GM23248 (cell line): ENCODE data around the gene MBOAT1. TPM values are rescaled to one million over a fixed set of nuclear protein-coding genes. Genes with fewer than 3 reads are reported as not detected.

Source experiments
- DNase-seq: peaks from one replicate; pipeline ENCODE4 v3.0.0-alpha.2; 2015
- H2AFZ ChIP-seq: fragments of 200-600 bp; sonication (generic); 2 replicates; pipeline ENCODE4 v1.6.1; 2016; ENCODE audit warnings: antibody characterized with exemption
- H3F3A ChIP-seq: fragments of 200-600 bp; sonication (generic); 2 replicates; pipeline ENCODE4 v1.6.1; 2016; ENCODE audit warnings: mild to moderate bottlenecking, antibody characterized with exemption, mixed run types; ENCODE audit not compliant: insufficient read depth
- H3K27ac ChIP-seq: fragments of 200-600 bp; sonication (generic); 2 replicates; pipeline ENCODE4 v1.5.1; 2016; ENCODE audit warnings: mild to moderate bottlenecking
- H3K27me3 ChIP-seq: fragments of 200-600 bp; sonication (generic); replicated peaks from 2 replicates; pipeline ENCODE4 v1.6.1; 2016; ENCODE audit warnings: mild to moderate bottlenecking; ENCODE audit not compliant: insufficient read depth
- H3K36me3 ChIP-seq: fragments of 200-600 bp; sonication (generic); 2 replicates; pipeline ENCODE4 v1.6.1; 2016; ENCODE audit warnings: low read depth, mild to moderate bottlenecking
- H3K4me1 ChIP-seq: fragments of 200-600 bp; sonication (generic); 2 replicates; pipeline ENCODE4 v1.6.1; 2016; ENCODE audit warnings: mild to moderate bottlenecking; ENCODE audit not compliant: insufficient read depth
- H3K4me2 ChIP-seq: fragments of 200-600 bp; sonication (generic); one replicate; pipeline ENCODE4 v1.6.1; 2016; ENCODE audit warnings: mild to moderate bottlenecking; ENCODE audit not compliant: unreplicated experiment
- H3K4me3 ChIP-seq: fragments of 200-600 bp; sonication (generic); 2 replicates; pipeline ENCODE4 v1.5.1; 2016; ENCODE audit warnings: mild to moderate bottlenecking
- H3K79me2 ChIP-seq: fragments of 200-600 bp; sonication (generic); 2 replicates; pipeline ENCODE4 v1.6.1; 2016; ENCODE audit warnings: mild to moderate bottlenecking; ENCODE audit not compliant: insufficient read depth
- H3K9ac ChIP-seq: fragments of 200-600 bp; sonication (generic); 2 replicates; pipeline ENCODE4 v1.6.1; 2016; ENCODE audit warnings: mild to moderate bottlenecking
- H3K9me2 ChIP-seq: fragments of 200-600 bp; sonication (generic); 2 replicates; pipeline ENCODE4 v1.6.1; 2016; ENCODE audit warnings: mixed run types, mild to moderate bottlenecking, moderate library complexity; ENCODE audit not compliant: insufficient read depth
- H3K9me3 ChIP-seq: fragments of 200-600 bp; sonication (generic); one replicate; pipeline ENCODE4 v1.6.1; 2017; ENCODE audit warnings: low read depth
- H4K20me1 ChIP-seq: fragments of 200-600 bp; sonication (generic); 2 replicates; pipeline ENCODE4 v1.6.0; 2016; ENCODE audit not compliant: insufficient read depth
- EZH2 ChIP-seq: fragments of 200-600 bp; sonication (generic); IDR thresholded peaks from 2 replicates; pipeline ENCODE4 v1.6.1; 2018; ENCODE audit warnings: antibody characterized with exemption, mild to moderate bottlenecking; ENCODE audit not compliant: insufficient read depth, poor library complexity, severe bottlenecking
- EZH2phosphoT487 ChIP-seq: fragments of 200-600 bp; sonication (generic); IDR thresholded peaks from 2 replicates; pipeline ENCODE4 v1.6.1; 2018; ENCODE audit warnings: antibody characterized with exemption, moderate library complexity, mild to moderate bottlenecking, low read depth; ENCODE audit not compliant: insufficient read depth
- WGBS, 2 experiments: methylation state at CpG; one replicate each; pipeline ENCODE4 v1.1.6; 2015 to 2017; ENCODE audit warnings: low lambda C conversion rate in 2 of 2, low coverage in 1 of 2; ENCODE audit errors: missing lambda C conversion rate in 2 of 2; 5-methylcytosine and 5-hydroxymethylcytosine counted together
- in situ Hi-C: fragments of 300-500 bp; cut with MboI; formaldehyde crosslinking; loops from 2 replicates; pipeline ENCODE4 v1.15.0; 2020
- polyA plus RNA-seq: library from polyadenylated mRNA; unstranded; fragments of >200 nt; fragmentation: Nextera tagmentation; extraction: Ambion mirVana; gene quantifications from 2 replicates; pipeline ENCODE4 v1.2.1, GENCODE V29; 2016
- total RNA-seq: library from RNA; depleted of rRNA; stranded (reverse); fragments of >200 nt; shearing (Covaris generic); gene quantifications from 2 replicates; pipeline ENCODE4 v1.2.3, GENCODE V29; 2014

MBOAT1 gene
- total and polyA plus RNA-seq, 2 experiments from 2014 or later: 1.8 to 4.0 TPM

- no peaks in the 10 kb centered on the region for H3K4me1 ChIP-seq
- no peak overlapping the region for H3K9ac ChIP-seq
- H3F3A ChIP-seq: no peaks in the 10 kb centered on the region
- in situ Hi-C loops: no loop called here
- no peaks in the 10 kb centered on the region for H3K27me3 ChIP-seq
- no peaks in the 10 kb centered on the region for H4K20me1 ChIP-seq
- no peaks in the 10 kb centered on the region for H3K36me3 ChIP-seq
- H3K4me2 ChIP-seq: no peak overlapping the region
- H2AFZ ChIP-seq: no peak overlapping the region
- no peaks in the 10 kb centered on the region for H3K9me2 ChIP-seq
- no peaks in the 10 kb centered on the region for H3K9me3 ChIP-seq
- H3K79me2 ChIP-seq: no peaks in the 10 kb centered on the region
- no peak overlapping the region for H3K4me3 ChIP-seq
- no peak for DNase-seq
- 68 to 77% methylated on average over 12 of the region's 12 CpGs for WGBS, 2 experiments
- no peak overlapping the region for H3K27ac ChIP-seq
- no peak for TF ChIP-seq EZH2phosphoT487
- TF ChIP-seq EZH2: no peak
Observed at GRCh38 chr6:20069021-20069522, 143.2 kb downstream of the MBOAT1 start.

GRCh38 chr6:20068421-20068988, 143.8 kb downstream of the MBOAT1 start:
- H3K9ac ChIP-seq: no peak overlapping the region
- H4K20me1 ChIP-seq: no peaks in the 10 kb centered on the region
- H3K4me3 ChIP-seq: no peak overlapping the region
- no peaks in the 10 kb centered on the region for H3F3A ChIP-seq
- no peak overlapping the region for H3K4me2 ChIP-seq
- TF ChIP-seq EZH2 (no peak), EZH2phosphoT487 (no peak)
- H2AFZ ChIP-seq: no peak overlapping the region
- DNase-seq: no peak
- in situ Hi-C loops: no loop called here
- H3K9me2 ChIP-seq: no peaks in the 10 kb centered on the region
- H3K27me3 ChIP-seq: no peaks in the 10 kb centered on the region
- WGBS, 2 experiments: 66 to 69% methylated on average over 10 of the region's 10 CpGs
- no peaks in the 10 kb centered on the region for H3K4me1 ChIP-seq
- no peaks in the 10 kb centered on the region for H3K36me3 ChIP-seq
- H3K79me2 ChIP-seq: no peaks in the 10 kb centered on the region
- no peak overlapping the region for H3K27ac ChIP-seq
- H3K9me3 ChIP-seq: no peaks in the 10 kb centered on the region

- 37 to 41% methylated on average over 5 of the region's 5 CpGs for WGBS, 2 experiments
- Histone ChIP-seq H3K27me3 (no peaks in the 10 kb centered on the region), H2AFZ (no peak overlapping the region), H3K79me2 (no peaks in the 10 kb centered on the region), H3K36me3 (no peaks in the 10 kb centered on the region), H3K27ac (no peak overlapping the region), H3F3A (no peaks in the 10 kb centered on the region), H3K9ac (no peak overlapping the region), H4K20me1 (no peaks in the 10 kb centered on the region), H3K9me2 (no peaks in the 10 kb centered on the region), H3K4me1 (no peaks in the 10 kb centered on the region), H3K4me3 (no peak overlapping the region), H3K9me3 (no peaks in the 10 kb centered on the region), H3K4me2 (no peak overlapping the region)
- no peak for DNase-seq
- in situ Hi-C loops: no loop called here
- TF ChIP-seq EZH2phosphoT487: no peak
- TF ChIP-seq EZH2: no peak
Observed at GRCh38 chr6:20061952-20062351, 150.3 kb downstream of the MBOAT1 start.

- WGBS, 2 experiments: 68 to 82% methylated on average over 1 of the region's 1 CpG
- no peak overlapping the region for H3K9ac ChIP-seq
Observed at GRCh38 chr6:20060252-20060651, 152.0 kb downstream of the MBOAT1 start.

GRCh38 chr6:20058912-20059311, 153.4 kb downstream of the MBOAT1 start:
- no peak for DNase-seq
- Histone ChIP-seq H3K4me3 (no peak overlapping the region), H3F3A (no peaks in the 10 kb centered on the region), H2AFZ (no peak overlapping the region), H3K4me1 (no peaks in the 10 kb centered on the region), H3K9me2 (no peaks in the 10 kb centered on the region), H3K36me3 (no peaks in the 10 kb centered on the region), H3K27ac (no peak overlapping the region), H3K27me3 (no peaks in the 10 kb centered on the region), H3K9ac (no peak overlapping the region), H4K20me1 (no peaks in the 10 kb centered on the region), H3K4me2 (no peak overlapping the region), H3K79me2 (no peaks in the 10 kb centered on the region), H3K9me3 (no peaks in the 10 kb centered on the region)
- 58 to 73% methylated on average over 3 of the region's 3 CpGs for WGBS, 2 experiments
- no peak for TF ChIP-seq EZH2phosphoT487
- in situ Hi-C loops: no loop called here

More at GRCh38 chr6:20060252-20060651, 152.0 kb downstream of the MBOAT1 start:
- Histone ChIP-seq H3F3A (no peaks in the 10 kb centered on the region), H3K27me3 (no peaks in the 10 kb centered on the region), H3K36me3 (no peaks in the 10 kb centered on the region), H3K4me1 (no peaks in the 10 kb centered on the region), H3K4me3 (no peak overlapping the region), H3K4me2 (no peak overlapping the region), H3K27ac (no peak overlapping the region), H4K20me1 (no peaks in the 10 kb centered on the region), H3K9me2 (no peaks in the 10 kb centered on the region), H3K79me2 (no peaks in the 10 kb centered on the region), H3K9me3 (no peaks in the 10 kb centered on the region), H2AFZ (no peak overlapping the region)
- no peak for DNase-seq
- in situ Hi-C loops: no loop called here
- TF ChIP-seq EZH2phosphoT487: no peak
- no peak for TF ChIP-seq EZH2
